Endothelial cell of umbilical vein (primary cell): ENCODE measurements around the gene FOLR2. TPM values are rescaled to one million over a fixed set of nuclear protein-coding genes. Genes with fewer than 3 reads are reported as not detected.

Experiments used
- BruUV-seq: library from RNA; stranded (reverse); fragments of 400-500 nt; replicated peaks from 2 replicates; lab custom pipeline; 2021; lab: Mats Ljungman, UMichigan
- CTCF ChIA-PET: fragments of 300-600, 350-600 bp; sonication (Branson Sonifier 250); formaldehyde crosslinking; loops from one replicate; lab custom pipeline; 2021; ENCODE audit warnings: antibody characterized with exemption, inconsistent platforms; lab: Charles Lee
- POLR2A ChIA-PET: fragments of 300-600, 350-600 bp; sonication (Branson Sonifier 250); formaldehyde crosslinking; loops from one replicate; lab custom pipeline; 2021; ENCODE audit warnings: antibody characterized with exemption, inconsistent platforms; lab: Charles Lee
- DNase-seq: peaks from one replicate; pipeline ENCODE4 v3.0.0-alpha.2; 2011; ENCODE audit warnings: low read depth, low spot score
- FAIRE-seq: peaks from 2 replicates; lab custom pipeline; 2011; peaks lifted over from hg19 to GRCh38; lab: Jason Lieb, UNC
- H2AFZ ChIP-seq: 2 replicates; pipeline ENCODE4 v1.6.0; 2012; ENCODE audit warnings: low read depth, low read length, control low read depth, inconsistent platforms
- H3K27ac ChIP-seq: 2 replicates; pipeline ENCODE4 v1.5.1; 2011; ENCODE audit warnings: low read depth, mild to moderate bottlenecking, control low read depth, low read length, moderate library complexity; ENCODE audit not compliant: insufficient read depth
- H3K27me3 ChIP-seq, 2 experiments: 2 replicates each; pipeline versions ENCODE4 v1.6.0 to v1.6.1; 2011; ENCODE audit warnings: low read length in 2 of 2, mixed read lengths in 1 of 2; ENCODE audit not compliant: control insufficient read depth in 2 of 2, insufficient read depth in 2 of 2
- H3K36me3 ChIP-seq, 2 experiments: 2 replicates in 1 of 2; 3 replicates in 1 of 2; pipeline ENCODE4 v1.5.1; 2011; ENCODE audit warnings: low read length in 2 of 2, mild to moderate bottlenecking in 1 of 2, moderate library complexity in 1 of 2; ENCODE audit not compliant: control insufficient read depth in 2 of 2, insufficient read depth in 2 of 2; ENCODE audit errors: extremely low read depth in 1 of 2
- H3K4me1 ChIP-seq: 3 replicates; pipeline ENCODE4 v1.5.1; 2011; ENCODE audit warnings: mild to moderate bottlenecking, low read length; ENCODE audit not compliant: control insufficient read depth, insufficient read depth; ENCODE audit errors: extremely low read depth
- H3K4me2 ChIP-seq: 2 replicates; pipeline ENCODE4 v1.6.1; 2011; ENCODE audit warnings: low read length, control low read depth, mixed read lengths; ENCODE audit not compliant: insufficient read depth
- H3K4me3 ChIP-seq, 3 experiments: fragments of 200-600 bp in 1 of 3; sonication (generic), shearing (Covaris generic) in 1 of 3; replicated peaks in 1 of 3; 2 replicates each; pipeline ENCODE4 v1.5.1; 2011 to 2016; ENCODE audit warnings: control low read depth in 3 of 3, low read length in 3 of 3, mild to moderate bottlenecking in 2 of 3, inconsistent platforms in 1 of 3, low read depth in 1 of 3, moderate library complexity in 1 of 3; ENCODE audit not compliant: insufficient read depth in 1 of 3
- H3K79me2 ChIP-seq: 2 replicates; pipeline ENCODE4 v1.6.0; 2012; ENCODE audit warnings: low read length, inconsistent platforms; ENCODE audit not compliant: control insufficient read depth, insufficient read depth
- H3K9ac ChIP-seq: replicated peaks from 2 replicates; pipeline ENCODE3; 2011; ENCODE audit warnings: low read length, control low read depth; ENCODE audit not compliant: insufficient read depth; ENCODE audit errors: extremely low read depth
- H3K9me1 ChIP-seq: replicated peaks from 3 replicates; pipeline ENCODE4 v1.6.0; 2011; ENCODE audit warnings: mild to moderate bottlenecking, low read length; ENCODE audit not compliant: control insufficient read depth, insufficient read depth; ENCODE audit errors: extremely low read depth
- H3K9me3 ChIP-seq: replicated peaks from 2 replicates; pipeline ENCODE4 v1.5.1; 2012; ENCODE audit warnings: low read length, inconsistent platforms; ENCODE audit not compliant: control insufficient read depth, insufficient read depth
- H4K20me1 ChIP-seq: replicated peaks from 2 replicates; pipeline ENCODE3; 2011; ENCODE audit warnings: mild to moderate bottlenecking, low read length; ENCODE audit not compliant: control insufficient read depth, insufficient read depth; ENCODE audit errors: extremely low read depth
- CTCF ChIP-seq, 2 donors: IDR thresholded peaks; 1 replicate in 1 of 2; 2 replicates in 1 of 2; pipeline ENCODE4 v1.5.1; 2011; ENCODE audit warnings: low read length in 2 of 2, mild to moderate bottlenecking in 2 of 2, moderate library complexity in 2 of 2, control low read depth in 1 of 2, inconsistent platforms in 1 of 2, low read depth in 1 of 2; ENCODE audit not compliant: insufficient read depth in 1 of 2; ENCODE audit errors: extremely low read depth in 1 of 2
- EZH2 ChIP-seq: IDR thresholded peaks from 2 replicates; pipeline ENCODE4 v1.6.1; 2012; ENCODE audit warnings: borderline replicate concordance, low read depth, mild to moderate bottlenecking, moderate library complexity, low read length, inconsistent platforms; ENCODE audit not compliant: severe bottlenecking
- FOS ChIP-seq: IDR thresholded peaks from 2 replicates; pipeline ENCODE4 v1.6.1; 2011; ENCODE audit warnings: mild to moderate bottlenecking, low read length, moderate library complexity, borderline replicate concordance; ENCODE audit not compliant: insufficient read depth
- GATA2 ChIP-seq: IDR thresholded peaks from 2 replicates; pipeline ENCODE4 v1.7.0; 2011; ENCODE audit warnings: low read depth, mild to moderate bottlenecking, moderate library complexity, mixed read lengths, low read length; ENCODE audit not compliant: insufficient read length, insufficient read depth
- JUN ChIP-seq: IDR thresholded peaks from 2 replicates; pipeline ENCODE4 v1.6.1; 2011; ENCODE audit warnings: borderline replicate concordance, low read depth; ENCODE audit not compliant: insufficient read length, insufficient read depth
- MAX ChIP-seq: IDR thresholded peaks from 2 replicates; pipeline ENCODE4 v1.6.1; 2011; ENCODE audit not compliant: insufficient read depth, insufficient read length
- MYC ChIP-seq: IDR thresholded peaks from one replicate; pipeline ENCODE4 v1.6.1; 2011; ENCODE audit warnings: mild to moderate bottlenecking, low read depth, low read length
- POLR2A ChIP-seq: IDR thresholded peaks from 2 replicates; pipeline ENCODE4 v1.6.1; 2012; ENCODE audit warnings: low read depth, mild to moderate bottlenecking, control low read depth, low read length
- POLR2AphosphoS5 ChIP-seq: IDR thresholded peaks from 2 replicates; pipeline ENCODE4 v1.6.1; 2012; ENCODE audit warnings: low read depth, mild to moderate bottlenecking, control low read depth, low read length, moderate library complexity; ENCODE audit not compliant: insufficient read depth
- dilution Hi-C: fragments of 300-500 bp; cut with MboI; formaldehyde crosslinking; loops from one replicate; pipeline ENCODE4 v1.15.0; 2019; ENCODE audit warnings: low sequenced_read_pairs; ENCODE audit not compliant: extremely low pct_ligation_motif_present
- intact Hi-C: fragments of 100-400 bp; cut with micrococcal nuclease; formaldehyde crosslinking; loops from one replicate; pipeline ENCODE4 v1.10.0; 2022
- polyA plus RNA-seq, 4 experiments: library from polyadenylated mRNA; depleted of rRNA in 3 of 4; stranded (reverse) in 3 of 4; unstranded in 1 of 4; fragments of >200 nt; gene quantifications; 2 replicates each; pipeline versions ENCODE4 v1.2.1 to v1.2.3, GENCODE V29; 2011 to 2012; ENCODE audit warnings: missing spikeins in 1 of 4
- total RNA-seq: library from RNA; stranded (reverse); gene quantifications from 2 replicates; pipeline ENCODE4 v1.2.3, GENCODE V29; 2021

The FOLR2 gene
- total and polyA plus RNA-seq, 2 donors (not counting 3 experiments of a cell fraction or from before 2014, with no cell fraction given) = not detected

GRCh38 chr11:72228229-72228843, 11.7 kb downstream of the FOLR2 start:
- ChIA-PET POLR2A (interaction anchor here (1.3 kb wide), 1 partner anchor 8 kb away, joined by 4 read pairs; no protein-coding TSS in a partner anchor), CTCF (interaction anchor here (0.7 to 1.5 kb wide), 4 partner anchors 8 to 203 kb away, joined by 3 to 8 read pairs (median 4); no protein-coding TSS in a partner anchor)
- no peak overlapping the region for H3K4me3 ChIP-seq
- H3K4me1 ChIP-seq = peaks cover 4% of the 10 kb centered on the region
- TF ChIP-seq EZH2 = no peak
- no peak for TF ChIP-seq POLR2AphosphoS5
- no peak for TF ChIP-seq CTCF (IDR thresholded peaks at IDR 0.05; ENCODE audit: extremely low read depth in 1 of 2, insufficient read depth in 1 of 2, low read depth in 1 of 2, low read length in 2 of 2)
- no peak for TF ChIP-seq GATA2
- no peak for TF ChIP-seq FOS
- TF ChIP-seq MAX = no peak
- TF ChIP-seq POLR2A = no peak
- no peak for TF ChIP-seq MYC
- no peak for TF ChIP-seq JUN
- FAIRE-seq (no peak), DNase-seq (no peak)
- intact Hi-C loops = no loop called here
- peaks cover 21% of the 10 kb centered on the region for H3K79me2 ChIP-seq
- H3K4me2 ChIP-seq = no peak overlapping the region
- H3K9me3 ChIP-seq = no peaks in the 10 kb centered on the region
- no peak overlapping the region for H2AFZ ChIP-seq
- H3K9ac ChIP-seq = no peak overlapping the region
- H3K9me1 ChIP-seq = no peaks in the 10 kb centered on the region
- H3K36me3 ChIP-seq = peaks cover 12 to 60% of the 10 kb centered on the region in 2 experiments
- no peaks in the 10 kb centered on the region for H3K27me3 ChIP-seq
- dilution Hi-C loops = no loop called here
- no peak overlapping the region for H3K27ac ChIP-seq
- no TSS peak for BruUV-seq
- H4K20me1 ChIP-seq = no peaks in the 10 kb centered on the region
